Esophagus muscularis mucosa (tissue), 4 donors: ENCODE results near the gene PSME3. TPM values are rescaled to one million over a fixed set of nuclear protein-coding genes. Genes with fewer than 3 reads are reported as not detected.
"Not testable (repeated sequence)": the region's sequence is repeated elsewhere in the genome, so short reads cannot be mapped to it uniquely, and the experiment has no call there.

ENCODE experiments used
- DNase-seq: peaks from one replicate; pipeline ENCODE4 v3.0.0-alpha.2; 2017; ENCODE audit errors: extremely low spot score
- H3K27ac ChIP-seq, 4 donors: fragments of 200-600 bp; sonication (generic); replicated peaks in 1 of 4; 1 replicate in 3 of 4; 2 replicates in 1 of 4; pipeline ENCODE4 v1.5.1; 2016 to 2019; ENCODE audit warnings: mild to moderate bottlenecking in 1 of 4
- H3K27me3 ChIP-seq, 4 donors: fragments of 200-600 bp; sonication (generic); one replicate each; pipeline versions ENCODE4 v1.5.1 to v1.6.0; 2016 to 2019
- H3K36me3 ChIP-seq, 4 donors: fragments of 200-600 bp; sonication (generic); one replicate each; pipeline ENCODE4 v1.5.1; 2016 to 2019
- H3K4me1 ChIP-seq, 4 donors: fragments of 200-600 bp; sonication (generic); one replicate each; pipeline ENCODE4 v1.5.1; 2016 to 2019
- H3K4me3 ChIP-seq, 4 donors: fragments of 200-600 bp; sonication (generic); 1 replicate in 2 of 4; 2 replicates in 2 of 4; pipeline ENCODE4 v1.5.1; 2016 to 2019; ENCODE audit warnings: mild to moderate bottlenecking in 4 of 4, moderate library complexity in 1 of 4
- H3K9me3 ChIP-seq, 4 donors: fragments of 200-600 bp; sonication (generic); 1 replicate in 3 of 4; 2 replicates in 1 of 4; pipeline ENCODE4 v1.5.1; 2016 to 2019
- CTCF ChIP-seq, 3 experiments: fragments of 200-600 bp in 2 of 3; fragments of 450-650 bp in 1 of 3; sonication (generic) in 2 of 3; IDR thresholded peaks; one replicate each; pipeline ENCODE4 v1.5.1; 2017 to 2019; ENCODE audit warnings: antibody characterized with exemption in 3 of 3, mild to moderate bottlenecking in 2 of 3, moderate library complexity in 1 of 3
- EP300 ChIP-seq: sonication (generic); formaldehyde crosslinking; IDR thresholded peaks from one replicate; pipeline ENCODE4 v1.6.1; 2017; ENCODE audit warnings: antibody characterized with exemption
- POLR2A ChIP-seq: fragments of 450-650 bp; IDR thresholded peaks from one replicate; pipeline ENCODE4 v1.6.1; 2017; ENCODE audit warnings: antibody characterized with exemption, moderate library complexity, mild to moderate bottlenecking, low read depth
- POLR2AphosphoS5 ChIP-seq, 2 donors: sonication (generic); formaldehyde crosslinking; IDR thresholded peaks; one replicate each; pipeline ENCODE4 v1.6.1; 2017; ENCODE audit warnings: antibody characterized with exemption in 2 of 2
- WGBS: methylation state at CpG from one replicate; pipeline ENCODE4 v1.1.5; 2018; 5-methylcytosine and 5-hydroxymethylcytosine counted together
- intact Hi-C: fragments of 100-400 bp; cut with DNase I; formaldehyde crosslinking; loops from one replicate; pipeline ENCODE4 v1.15.1; 2023
- total RNA-seq, 4 donors: library from RNA; depleted of rRNA; stranded (reverse); fragments of >200 nt; gene quantifications; one replicate each; pipeline versions ENCODE4 v1.1.0 to v1.2.1, GENCODE V29; 2016

PSME3 gene
- total RNA-seq, 4 donors from 2014 or later = 68.9 to 91.5 (median 77.2) TPM

- peaks cover 0 to 62% (median 30%) of the 10 kb centered on the region in 4 donors for H3K36me3 ChIP-seq
- H3K4me1 ChIP-seq = peaks cover 0 to 17% (median 13%) of the 10 kb centered on the region in 4 donors
- intact Hi-C loops = no loop called here
- 94% methylated on average over 12 of the region's 12 CpGs for whole genome bisulfite sequencing
- DNase-seq = no peak
- no peaks in the 10 kb centered on the region for H3K9me3 ChIP-seq
- no peaks in the 10 kb centered on the region for H3K27me3 ChIP-seq
- no peak overlapping the region for H3K4me3 ChIP-seq
- H3K27ac ChIP-seq = no peak overlapping the region
- no peak for TF ChIP-seq POLR2AphosphoS5 (IDR thresholded peaks at IDR 0.05)
- TF ChIP-seq CTCF (IDR thresholded peaks at IDR 0.05) = no peak
- TF ChIP-seq POLR2A = no peak
- no peak for TF ChIP-seq EP300
Observed at GRCh38 chr17:42868338-42868737, 35.1 kb downstream of the PSME3 start.

DNA sequence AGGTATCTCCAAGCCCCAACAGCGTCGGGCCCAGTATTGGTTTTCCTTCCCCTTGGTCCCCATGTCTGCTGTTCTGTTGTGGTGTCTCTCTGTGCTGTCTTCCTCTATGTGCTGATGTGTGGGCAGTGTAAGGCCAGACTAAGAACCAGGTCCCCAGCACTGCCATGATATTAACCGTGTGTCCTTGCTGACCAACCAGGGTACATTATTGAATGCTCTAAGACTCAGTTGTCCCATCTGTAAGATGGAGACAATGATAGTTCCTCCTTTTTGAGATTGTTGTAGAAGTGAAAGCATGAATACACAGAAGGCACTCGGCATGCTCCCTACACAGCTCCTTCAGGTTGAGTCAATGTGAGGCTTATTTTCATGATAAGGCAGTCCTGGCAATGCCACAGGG lies 38.5 kb downstream of the PSME3 start:
- H3K36me3 ChIP-seq = peaks cover 0 to 62% (median 27%) of the 10 kb centered on the region in 4 donors
- no peak overlapping the region for H3K4me3 ChIP-seq
- no peaks in the 10 kb centered on the region for H3K27me3 ChIP-seq
- H3K9me3 ChIP-seq = no peaks in the 10 kb centered on the region
- DNase-seq = no peak
- WGBS = 92% methylated on average over 3 of the region's 4 CpGs
- no peak overlapping the region for H3K27ac ChIP-seq
- no peaks in the 10 kb centered on the region for H3K4me1 ChIP-seq
- no peak for TF ChIP-seq POLR2A
- TF ChIP-seq POLR2AphosphoS5 (IDR thresholded peaks at IDR 0.05) = no peak
- TF ChIP-seq EP300 = no peak
- TF ChIP-seq CTCF (IDR thresholded peaks at IDR 0.05) = no peak
- intact Hi-C loops = no loop called here

GRCh38 chr17:42872251-42872965 lies 39.2 kb downstream of the PSME3 start:
- no peak overlapping the region for H3K27ac ChIP-seq
- no peak overlapping the region for H3K4me3 ChIP-seq
- no peaks in the 10 kb centered on the region for H3K27me3 ChIP-seq
- intact Hi-C loops = no loop called here
- no peak for TF ChIP-seq POLR2A
- no peak for TF ChIP-seq EP300
- TF ChIP-seq POLR2AphosphoS5 (IDR thresholded peaks at IDR 0.05) = no peak
- no peak for TF ChIP-seq CTCF (IDR thresholded peaks at IDR 0.05)
- 92% methylated on average over 10 of the region's 13 CpGs for WGBS
- no peaks in the 10 kb centered on the region for H3K4me1 ChIP-seq
- no peaks in the 10 kb centered on the region for H3K9me3 ChIP-seq
- no peak for DNase-seq
- peaks cover 0 to 63% (median 23%) of the 10 kb centered on the region in 4 donors for H3K36me3 ChIP-seq

DNA sequence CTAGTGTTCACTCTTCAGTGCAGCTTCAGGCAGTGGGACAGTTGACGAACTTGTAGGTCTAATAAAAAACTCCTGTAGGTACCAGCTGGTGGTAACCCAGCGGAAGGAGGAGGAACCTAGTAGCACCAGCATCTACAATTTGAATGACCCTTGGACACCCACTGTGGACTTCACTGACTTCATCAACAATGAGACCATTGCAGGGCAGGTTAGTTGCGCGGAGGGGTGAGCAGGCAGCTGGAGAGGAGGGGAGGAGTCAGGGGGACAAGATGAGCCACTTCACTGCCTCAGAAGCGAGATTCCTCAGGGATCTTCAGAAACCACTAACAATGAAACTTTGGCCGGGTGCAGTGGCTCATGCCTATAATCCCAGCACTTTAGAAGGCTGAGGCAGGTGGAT lies 40.1 kb downstream of the PSME3 start:
- 93% methylated on average over 5 of the region's 6 CpGs for WGBS
- Histone ChIP-seq H3K9me3 (no peaks in the 10 kb centered on the region), H3K36me3 (peaks cover 0 to 56% (median 20%) of the 10 kb centered on the region in 4 donors), H3K27ac (no peak overlapping the region), H3K27me3 (no peaks in the 10 kb centered on the region), H3K4me3 (no peak overlapping the region), H3K4me1 (no peaks in the 10 kb centered on the region)
- intact Hi-C loops = no loop called here
- DNase-seq = no peak
- TF ChIP-seq CTCF (IDR thresholded peaks at IDR 0.05) = no peak
- TF ChIP-seq EP300 = no peak
- no peak for TF ChIP-seq POLR2A
- no peak for TF ChIP-seq POLR2AphosphoS5 (IDR thresholded peaks at IDR 0.05)

GRCh38 chr17:42873932-42874695 lies 40.9 kb downstream of the PSME3 start:
- 80% methylated on average over 5 of the region's 12 CpGs for WGBS
- H3K4me3 ChIP-seq, H3K9me3 ChIP-seq, DNase-seq, H3K4me1 ChIP-seq, H3K27ac ChIP-seq, H3K27me3 ChIP-seq, intact Hi-C loops: not testable (repeated sequence)
- peaks cover 0 to 48% (median 14%) of the 10 kb centered on the region in 4 donors for H3K36me3 ChIP-seq
